Panc1 (cell line): ENCODE measurements around the gene ZNF587B.

Experiments used
- CTCF ChIP-seq: fragments of 450-650 bp; IDR thresholded peaks from 2 replicates; pipeline ENCODE4 v1.5.1; 2017; ENCODE audit warnings: mild to moderate bottlenecking
- POLR2AphosphoS5 ChIP-seq: IDR thresholded peaks from 2 replicates; pipeline ENCODE4 v1.6.1; 2012; ENCODE audit warnings: mild to moderate bottlenecking, low read depth, low read length, moderate library complexity
- REST ChIP-seq, 2 experiments: IDR thresholded peaks; 2 replicates each; pipeline ENCODE4 v1.6.1; 2011 to 2012; ENCODE audit warnings: low read depth in 2 of 2, control low read depth in 1 of 2, low read length in 1 of 2, mild to moderate bottlenecking in 1 of 2, moderate library complexity in 1 of 2; ENCODE audit not compliant: insufficient read depth in 1 of 2

- TF ChIP-seq CTCF (no peak), REST (IDR thresholded peaks at IDR 0.05; ENCODE audit: insufficient read depth in 1 of 2, low read depth in 2 of 2, low read length in 1 of 2) (no peak), POLR2AphosphoS5 (no peak)
These were observed 17.9 kb upstream of the ZNF587B start for GRCh38 chr19:57812226-57812625.
